Smooth muscle cell (in vitro differentiated cells): ENCODE measurements around the gene ROBO1. TPM values are rescaled to one million over a fixed set of nuclear protein-coding genes. Genes with fewer than 3 reads are reported as not detected.
A peak's percentile ranks its signal among the peaks of the same experiment; 100 is the strongest.

Source experiments
- DNase-seq: peaks from one replicate; lab custom pipeline; 2025; ENCODE audit not compliant: unreplicated experiment; lab: John Stamatoyannopoulos, UW
- H2AFZ ChIP-seq: fragments of 200-600 bp; sonication (generic); 2 replicates; pipeline ENCODE4 v1.6.0; 2016; ENCODE audit warnings: antibody characterized with exemption, low read depth, mild to moderate bottlenecking
- H3F3A ChIP-seq: fragments of 200-600 bp; sonication (generic); 2 replicates; pipeline ENCODE4 v1.6.0; 2017; ENCODE audit warnings: antibody characterized with exemption, low read depth
- H3K27ac ChIP-seq: fragments of 200-600 bp; sonication (generic); 2 replicates; pipeline ENCODE4 v1.5.1; 2016; ENCODE audit warnings: low read depth, mild to moderate bottlenecking
- H3K27me3 ChIP-seq: fragments of 200-600 bp; sonication (generic); 2 replicates; pipeline ENCODE4 v1.6.1; 2016; ENCODE audit warnings: low read depth, mild to moderate bottlenecking
- H3K36me3 ChIP-seq: fragments of 200-600 bp; sonication (generic); 2 replicates; pipeline ENCODE4 v1.5.1; 2016; ENCODE audit warnings: low read depth
- H3K4me1 ChIP-seq: fragments of 200-600 bp; sonication (generic); 2 replicates; pipeline ENCODE4 v1.5.1; 2016; ENCODE audit warnings: low read depth
- H3K4me2 ChIP-seq: fragments of 200-600 bp; sonication (generic); 2 replicates; pipeline ENCODE4 v1.6.0; 2016; ENCODE audit warnings: mild to moderate bottlenecking
- H3K4me3 ChIP-seq: fragments of 200-600 bp; sonication (generic); 2 replicates; pipeline ENCODE4 v1.5.1; 2016; ENCODE audit warnings: mild to moderate bottlenecking
- H3K79me2 ChIP-seq: fragments of 200-600 bp; sonication (generic); 2 replicates; pipeline ENCODE4 v1.6.0; 2016; ENCODE audit warnings: low read depth, mild to moderate bottlenecking
- H3K9ac ChIP-seq: fragments of 200-600 bp; sonication (generic); 2 replicates; pipeline ENCODE4 v1.6.0; 2016; ENCODE audit warnings: low read depth
- H3K9me3 ChIP-seq: fragments of 200-600 bp; sonication (generic); replicated peaks from 2 replicates; pipeline ENCODE4 v1.5.1; 2016; ENCODE audit warnings: low read depth
- H4K20me1 ChIP-seq: fragments of 200-600 bp; sonication (generic); 2 replicates; pipeline ENCODE4 v1.6.0; 2016; ENCODE audit warnings: low read depth
- CTCF ChIP-seq: fragments of 200-600 bp; sonication (generic); IDR thresholded peaks from 2 replicates; pipeline ENCODE4 v1.5.1; 2017; ENCODE audit warnings: borderline replicate concordance, mild to moderate bottlenecking, antibody characterized with exemption; ENCODE audit not compliant: insufficient read depth, poor library complexity, severe bottlenecking
- WGBS: methylation state at CpG from one replicate; pipeline ENCODE4 v1.1.7; 2016; ENCODE audit warnings: low lambda C conversion rate; 5-methylcytosine and 5-hydroxymethylcytosine counted together
- polyA plus RNA-seq: library from polyadenylated mRNA; unstranded; fragments of >200 nt; fragmentation: Nextera tagmentation; extraction: Ambion mirVana; gene quantifications from 2 replicates; pipeline ENCODE4 v1.2.1, GENCODE V29; 2016
- total RNA-seq: library from RNA; depleted of rRNA; stranded (reverse); fragments of >200 nt; gene quantifications from 2 replicates; pipeline ENCODE4 v1.2.3, GENCODE V29; 2014

Gene ROBO1
- total and polyA plus RNA-seq, 2 experiments from 2014 or later: 30.5 to 79.5 TPM

DNA sequence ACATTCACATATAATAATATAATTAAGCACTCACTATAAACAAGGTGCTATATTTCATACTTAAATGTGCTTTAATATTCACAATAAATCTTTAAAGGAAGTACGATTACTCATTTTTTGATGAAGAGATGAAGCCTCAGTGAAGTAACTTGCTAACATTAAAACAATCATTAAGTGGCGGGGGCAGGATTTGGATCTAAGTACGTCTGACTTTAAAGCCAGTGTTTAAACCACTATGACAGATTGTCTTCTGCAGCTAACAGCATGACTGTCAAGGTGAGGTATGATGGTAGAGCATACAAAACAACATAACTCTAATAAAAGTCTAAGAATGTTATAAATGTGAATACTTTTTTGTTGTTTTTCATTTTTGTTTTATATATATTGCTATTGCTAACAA lies 862.1 kb downstream of the ROBO1 start:
- Histone ChIP-seq H3K36me3 (no peaks in the 10 kb centered on the region), H3K9me3 (no peaks in the 10 kb centered on the region), H3K27ac (no peak overlapping the region), H3K27me3 (no peaks in the 10 kb centered on the region), H3K4me2 (no peak overlapping the region), H2AFZ (no peak overlapping the region), H3K9ac (no peak overlapping the region), H3K4me3 (no peak overlapping the region), H3F3A (no peaks in the 10 kb centered on the region), H4K20me1 (peaks cover 18% of the 10 kb centered on the region), H3K4me1 (peaks cover 13% of the 10 kb centered on the region), H3K79me2 (peaks cover 46% of the 10 kb centered on the region)
- WGBS: 90% methylated on average over 3 of the region's 3 CpGs
- TF ChIP-seq CTCF: no peak
- no peak for DNase-seq

DNA sequence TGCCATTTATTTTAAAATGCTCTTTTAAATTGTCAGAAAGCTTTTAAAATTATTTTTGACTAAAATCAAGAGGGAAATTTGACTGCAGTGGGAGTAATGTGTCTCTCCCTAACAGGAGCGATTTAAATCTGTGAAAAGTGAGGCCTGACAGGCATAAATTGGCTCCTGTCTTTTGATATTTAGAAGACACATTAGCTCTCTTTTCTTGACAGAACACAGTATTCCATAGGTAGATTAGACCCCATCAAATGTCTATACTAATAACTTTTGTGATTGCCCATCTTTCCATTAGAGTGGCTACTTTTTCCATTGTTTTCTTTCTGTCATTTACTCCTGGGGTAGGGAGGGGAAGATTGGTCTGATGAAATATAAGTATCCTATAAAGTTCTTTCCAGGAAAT lies 866.3 kb downstream of the ROBO1 start:
- Histone ChIP-seq H4K20me1 (peaks cover 15% of the 10 kb centered on the region), H3K27me3 (no peaks in the 10 kb centered on the region), H2AFZ (no peak overlapping the region), H3K9me3 (no peaks in the 10 kb centered on the region), H3K4me3 (no peak overlapping the region), H3K36me3 (no peaks in the 10 kb centered on the region), H3K4me1 (peaks cover 22% of the 10 kb centered on the region), H3K79me2 (peaks cover 35% of the 10 kb centered on the region), H3K9ac (no peak overlapping the region), H3K4me2 (no peak overlapping the region), H3F3A (no peaks in the 10 kb centered on the region), H3K27ac (peak overlapping the region; percentile 17)
- WGBS: 100% methylated on average over 1 of the region's 1 CpG
- TF ChIP-seq CTCF: no peak
- DNase-seq: no peak

DNA sequence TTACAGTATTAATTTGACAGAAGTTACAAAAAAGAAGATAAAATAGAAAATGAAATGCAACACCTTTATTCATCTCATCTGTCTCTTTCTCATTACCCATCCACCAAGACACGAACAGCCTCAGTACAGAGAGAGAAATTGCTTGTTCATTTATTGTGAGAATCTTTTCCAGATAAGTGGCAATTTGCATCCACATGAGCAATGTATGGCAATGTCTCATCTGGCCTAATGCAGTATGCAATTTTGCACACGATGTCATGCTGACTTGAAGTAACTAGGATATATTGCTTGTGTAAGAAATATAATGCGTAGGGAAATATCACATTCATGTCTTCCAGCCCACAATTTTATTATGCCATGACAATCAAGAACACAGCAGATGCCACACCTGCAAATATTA lies 866.9 kb downstream of the ROBO1 start:
- WGBS: 80% methylated on average over 3 of the region's 3 CpGs
- Histone ChIP-seq H4K20me1 (peaks cover 12% of the 10 kb centered on the region), H3K9ac (no peak overlapping the region)

More for the DNA sequence above, 866.9 kb downstream of the ROBO1 start:
- Histone ChIP-seq H3K9me3 (no peaks in the 10 kb centered on the region), H3K4me2 (peak overlapping the region; percentile 74), H3F3A (no peaks in the 10 kb centered on the region), H2AFZ (no peak overlapping the region), H3K79me2 (peaks cover 35% of the 10 kb centered on the region), H3K27ac (peak overlapping the region; percentile 17), H3K36me3 (no peaks in the 10 kb centered on the region), H3K4me1 (peaks cover 26% of the 10 kb centered on the region), H3K4me3 (no peak overlapping the region), H3K27me3 (no peaks in the 10 kb centered on the region)
- DNase-seq: no peak
- no peak for TF ChIP-seq CTCF
